ENCODE results near the gene RNF181. TPM values are rescaled to one million over a fixed set of nuclear protein-coding genes. Genes with fewer than 3 reads are reported as not detected.

RNF181 gene
- total and polyA plus RNA-seq, 2 of the 13 experiments (the other 11 are each of a cell fraction or from before 2014, with no cell fraction given), result 224 to 578 TPM

DNA sequence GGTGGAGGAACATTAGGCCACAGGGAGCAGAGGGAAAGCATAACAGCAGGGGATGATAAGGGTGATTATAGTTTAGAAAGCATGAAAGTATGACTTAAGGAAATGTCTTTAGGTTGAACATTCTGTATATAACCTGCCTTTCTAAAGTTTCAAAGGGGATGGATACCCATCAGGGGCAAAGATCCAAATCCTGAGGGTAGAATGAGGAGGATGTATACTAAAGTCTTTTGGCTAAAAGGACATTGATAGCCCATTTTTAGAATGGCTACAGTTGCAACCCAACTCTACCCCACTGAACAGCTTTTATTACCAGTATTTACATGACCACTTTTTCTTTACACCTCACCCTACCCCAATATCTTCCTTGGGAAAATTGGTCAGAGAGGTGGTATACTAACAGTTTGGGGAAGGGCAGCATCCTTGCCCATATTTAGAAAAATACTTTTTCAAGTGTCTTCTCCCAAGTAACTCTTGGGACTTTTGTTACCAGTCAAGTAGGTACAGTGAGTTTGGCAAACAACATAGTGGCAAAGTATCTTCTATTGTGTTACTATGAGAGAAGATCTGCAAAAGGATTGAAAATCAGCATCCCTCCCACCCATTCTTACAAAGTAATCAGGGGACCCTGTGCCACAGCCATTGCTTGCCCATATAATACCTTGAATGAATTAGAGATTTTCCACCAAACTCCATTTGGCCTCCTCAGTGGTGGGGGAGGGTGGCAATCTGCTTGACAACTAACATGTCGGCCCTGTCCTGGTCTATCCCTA lies 48.3 kb upstream of the RNF181 start:
- Histone ChIP-seq H3K27ac (ENCODE audit: extremely low read length, insufficient read depth, low read length) (no peak overlapping the region), H3K79me2 (ENCODE audit: insufficient read depth, low read length) (peaks cover 6% of the 10 kb centered on the region), H3K36me3 (replicated peaks in 1 of 2; ENCODE audit: control insufficient read depth in 1 of 2, insufficient read depth in 2 of 2, low read length in 2 of 2) (peaks cover 27 to 59% of the 10 kb centered on the region in 2 experiments), H3K4me2 (ENCODE audit: low read depth, low read length) (no peak overlapping the region), H3K9ac (ENCODE audit: insufficient read depth, low read depth, low read length) (no peak overlapping the region), H3K4me3 (replicated peaks in 1 of 3; ENCODE audit: insufficient read depth in 1 of 3, low read depth in 2 of 3, low read length in 3 of 3) (no peak overlapping the region), H4K20me1 (ENCODE audit: insufficient read depth, low read length) (peaks cover 23% of the 10 kb centered on the region), H3K27me3 (ENCODE audit: control insufficient read depth in 1 of 2, insufficient read depth in 2 of 2, low read length in 2 of 2) (no peaks in the 10 kb centered on the region), H3K9me3 (ENCODE audit: low read length) (no peaks in the 10 kb centered on the region), H3K4me1 (ENCODE audit: insufficient read depth, low read length) (peaks cover 13% of the 10 kb centered on the region), H2AFZ (ENCODE audit: low read length) (no peak overlapping the region)
- WGBS (ENCODE audit: low lambda C conversion rate), result 95% methylated on average over 1 of the region's 1 CpG
- ChIA-PET CTCF (ENCODE audit: low intra/inter-chr PET ratio, low total read pairs) (no interaction called here), POLR2A (interaction anchor here (0.6 to 20.8 kb wide), 13 partner anchors 6 to 182 kb away, joined by 3 to 645 read pairs (median 7); partner anchors contain the start of genes C2orf68, GGCX, MAT2A and RNF181)
- no peak for DNase-seq (ENCODE audit: low spot score)
- ATAC-seq, result peak; percentile 8
- in situ Hi-C loops (cut with HindIII; ENCODE audit: extremely low pct_ligation_motif_present, low pct_unique_long_range_greater_than_20kb) (no loop called here), intact Hi-C loops (cut with micrococcal nuclease; ENCODE audit: unreplicated experiment) (no loop called here)
- no peak for FAIRE-seq
- BruUV-seq (replicated peaks), result TSS peak; percentile 1
- TF ChIP-seq RBFOX2 (IDR thresholded peaks at IDR 0.05; ENCODE audit: low read depth, low read length) (peak; percentile 65), MAF1 (CRISPR knock-in tag; IDR thresholded peaks at IDR 0.05; ENCODE audit: borderline replicate concordance) (no peak), ZBTB7A (CRISPR knock-in tag; IDR thresholded peaks at IDR 0.05) (no peak), FOXA1 (IDR thresholded peaks at IDR 0.05) (0 out of 2 replicates have a peak, but pooled peaks have one; percentile 2), FOXA1 (CRISPR knock-in tag; IDR thresholded peaks at IDR 0.05) (no peak), AGO2 (optimal IDR thresholded peaks at IDR 0.05; ENCODE audit: low read depth, low read length) (peak; percentile 81), POLR2AphosphoS5 (IDR thresholded peaks at IDR 0.05; ENCODE audit: low read depth, low read length) (peak; percentile 51; the same call in 1 of the 2 replicates), ZSCAN21 (CRISPR knock-in tag; IDR thresholded peaks at IDR 0.05; ENCODE audit: borderline replicate concordance) (no peak), ZNF780A (CRISPR knock-in tag; IDR thresholded peaks at IDR 0.05) (0 out of 2 replicates have a peak, but pooled peaks have one; percentile 6), POLR2G (IDR thresholded peaks at IDR 0.05; ENCODE audit: low read depth, low read length) (peak; percentile 63), ATAD3A (CRISPR knock-in tag; IDR thresholded peaks at IDR 0.05) (no peak), PAF1 (CRISPR knock-in tag; IDR thresholded peaks at IDR 0.05) (peak; percentile 60; the same call in 1 of the 2 replicates), SRSF4 (IDR thresholded peaks at IDR 0.05; ENCODE audit: low read depth, low read length, poor library complexity, severe bottlenecking) (peak; percentile 68), ZNF510 (CRISPR knock-in tag; IDR thresholded peaks at IDR 0.05; ENCODE audit: low read depth) (no peak), ZNF30 (CRISPR knock-in tag; IDR thresholded peaks at IDR 0.05) (no peak)
- TF ChIP-seq, protein P1, sequence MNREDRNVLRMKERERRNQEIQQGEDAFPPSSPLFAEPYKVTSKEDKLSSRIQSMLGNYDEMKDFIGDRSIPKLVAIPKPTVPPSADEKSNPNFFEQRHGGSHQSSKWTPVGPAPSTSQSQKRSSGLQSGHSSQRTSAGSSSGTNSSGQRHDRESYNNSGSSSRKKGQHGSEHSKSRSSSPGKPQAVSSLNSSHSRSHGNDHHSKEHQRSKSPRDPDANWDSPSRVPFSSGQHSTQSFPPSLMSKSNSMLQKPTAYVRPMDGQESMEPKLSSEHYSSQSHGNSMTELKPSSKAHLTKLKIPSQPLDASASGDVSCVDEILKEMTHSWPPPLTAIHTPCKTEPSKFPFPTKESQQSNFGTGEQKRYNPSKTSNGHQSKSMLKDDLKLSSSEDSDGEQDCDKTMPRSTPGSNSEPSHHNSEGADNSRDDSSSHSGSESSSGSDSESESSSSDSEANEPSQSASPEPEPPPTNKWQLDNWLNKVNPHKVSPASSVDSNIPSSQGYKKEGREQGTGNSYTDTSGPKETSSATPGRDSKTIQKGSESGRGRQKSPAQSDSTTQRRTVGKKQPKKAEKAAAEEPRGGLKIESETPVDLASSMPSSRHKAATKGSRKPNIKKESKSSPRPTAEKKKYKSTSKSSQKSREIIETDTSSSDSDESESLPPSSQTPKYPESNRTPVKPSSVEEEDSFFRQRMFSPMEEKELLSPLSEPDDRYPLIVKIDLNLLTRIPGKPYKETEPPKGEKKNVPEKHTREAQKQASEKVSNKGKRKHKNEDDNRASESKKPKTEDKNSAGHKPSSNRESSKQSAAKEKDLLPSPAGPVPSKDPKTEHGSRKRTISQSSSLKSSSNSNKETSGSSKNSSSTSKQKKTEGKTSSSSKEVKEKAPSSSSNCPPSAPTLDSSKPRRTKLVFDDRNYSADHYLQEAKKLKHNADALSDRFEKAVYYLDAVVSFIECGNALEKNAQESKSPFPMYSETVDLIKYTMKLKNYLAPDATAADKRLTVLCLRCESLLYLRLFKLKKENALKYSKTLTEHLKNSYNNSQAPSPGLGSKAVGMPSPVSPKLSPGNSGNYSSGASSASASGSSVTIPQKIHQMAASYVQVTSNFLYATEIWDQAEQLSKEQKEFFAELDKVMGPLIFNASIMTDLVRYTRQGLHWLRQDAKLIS (CRISPR knock-in tag; IDR thresholded peaks at IDR 0.05), result no peak
- TF ChIP-seq, protein P2, sequence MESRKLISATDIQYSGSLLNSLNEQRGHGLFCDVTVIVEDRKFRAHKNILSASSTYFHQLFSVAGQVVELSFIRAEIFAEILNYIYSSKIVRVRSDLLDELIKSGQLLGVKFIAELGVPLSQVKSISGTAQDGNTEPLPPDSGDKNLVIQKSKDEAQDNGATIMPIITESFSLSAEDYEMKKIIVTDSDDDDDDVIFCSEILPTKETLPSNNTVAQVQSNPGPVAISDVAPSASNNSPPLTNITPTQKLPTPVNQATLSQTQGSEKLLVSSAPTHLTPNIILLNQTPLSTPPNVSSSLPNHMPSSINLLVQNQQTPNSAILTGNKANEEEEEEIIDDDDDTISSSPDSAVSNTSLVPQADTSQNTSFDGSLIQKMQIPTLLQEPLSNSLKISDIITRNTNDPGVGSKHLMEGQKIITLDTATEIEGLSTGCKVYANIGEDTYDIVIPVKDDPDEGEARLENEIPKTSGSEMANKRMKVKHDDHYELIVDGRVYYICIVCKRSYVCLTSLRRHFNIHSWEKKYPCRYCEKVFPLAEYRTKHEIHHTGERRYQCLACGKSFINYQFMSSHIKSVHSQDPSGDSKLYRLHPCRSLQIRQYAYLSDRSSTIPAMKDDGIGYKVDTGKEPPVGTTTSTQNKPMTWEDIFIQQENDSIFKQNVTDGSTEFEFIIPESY (CRISPR knock-in tag; IDR thresholded peaks at IDR 0.05), result no peak
- TF ChIP-seq, protein P3, sequence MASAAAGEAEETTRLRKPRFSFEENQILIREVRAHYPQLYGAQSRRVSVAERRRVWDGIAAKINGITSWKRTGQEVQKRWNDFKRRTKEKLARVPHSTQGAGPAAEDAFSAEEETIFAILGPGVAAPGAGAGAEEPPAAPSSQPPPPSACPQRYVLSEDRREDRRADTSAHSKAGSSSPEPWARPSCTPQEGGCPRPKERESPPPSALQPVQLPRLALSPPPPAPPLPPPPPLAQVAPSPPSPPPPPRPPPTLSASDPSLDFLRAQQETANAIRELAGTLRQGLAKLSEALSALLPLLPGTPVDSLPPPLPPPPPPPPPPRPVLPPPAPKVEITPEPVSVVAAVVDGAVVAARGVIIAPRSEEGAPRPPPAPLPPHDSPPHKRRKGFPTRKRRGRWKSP (CRISPR knock-in tag; IDR thresholded peaks at IDR 0.05), result 0 out of 2 replicates have a peak, but pooled peaks have one; percentile 5
